GM21447 (cell line): ENCODE measurements around the gene INO80C.

Experiments
- ATAC-seq: cut with Tn5 transposase; IDR thresholded peaks from one replicate; pipeline ENCODE4 v1.9.1; 2021; ENCODE audit not compliant: unreplicated experiment

The INO80C gene

DNA sequence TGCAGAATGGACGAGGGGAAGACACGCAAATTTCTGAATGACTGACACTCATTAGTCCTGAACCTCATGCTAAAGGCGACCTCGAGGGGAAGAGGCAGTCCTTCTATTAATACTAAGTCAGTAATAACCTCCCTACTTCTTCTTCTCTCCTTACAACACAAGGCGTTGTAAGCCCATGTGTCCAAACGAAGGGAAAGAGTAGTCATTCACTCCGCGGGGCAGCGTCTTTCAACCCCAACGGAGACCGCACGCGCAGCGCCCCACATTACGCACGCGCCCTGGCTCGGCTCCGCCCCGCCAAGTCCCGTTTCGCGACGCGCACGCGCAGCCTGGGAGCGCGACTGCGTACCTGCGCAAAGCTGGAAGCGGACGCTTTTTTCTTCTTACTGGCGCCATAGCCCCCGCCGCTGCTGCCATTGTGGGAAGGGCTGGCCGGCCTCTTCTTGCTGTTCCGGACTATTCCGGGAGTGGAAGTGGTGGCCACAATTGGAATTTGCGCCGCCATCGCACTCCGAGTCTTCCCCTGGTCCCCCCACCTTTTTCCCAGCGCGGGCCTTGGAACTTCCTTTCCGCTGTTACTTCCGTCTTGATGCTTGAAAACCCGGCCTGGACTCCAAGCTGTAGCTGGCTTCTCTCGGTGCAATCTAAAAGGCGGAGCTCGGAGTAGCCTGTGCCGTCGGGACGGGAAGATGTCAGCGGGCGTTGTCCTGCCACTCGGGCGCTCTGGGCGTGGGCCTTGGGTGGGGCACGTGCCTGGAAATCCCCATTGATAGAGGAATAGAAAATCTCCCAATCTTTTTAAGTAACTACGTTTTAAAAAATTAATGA is at the start of gene INO80C:
TSS of gene INO80C (minus strand) at position 591 of the 828 bp plus-strand sequence. CDS start at position 505, 86 bp downstream.
- ATAC-seq, result peak; percentile 93

DNA sequence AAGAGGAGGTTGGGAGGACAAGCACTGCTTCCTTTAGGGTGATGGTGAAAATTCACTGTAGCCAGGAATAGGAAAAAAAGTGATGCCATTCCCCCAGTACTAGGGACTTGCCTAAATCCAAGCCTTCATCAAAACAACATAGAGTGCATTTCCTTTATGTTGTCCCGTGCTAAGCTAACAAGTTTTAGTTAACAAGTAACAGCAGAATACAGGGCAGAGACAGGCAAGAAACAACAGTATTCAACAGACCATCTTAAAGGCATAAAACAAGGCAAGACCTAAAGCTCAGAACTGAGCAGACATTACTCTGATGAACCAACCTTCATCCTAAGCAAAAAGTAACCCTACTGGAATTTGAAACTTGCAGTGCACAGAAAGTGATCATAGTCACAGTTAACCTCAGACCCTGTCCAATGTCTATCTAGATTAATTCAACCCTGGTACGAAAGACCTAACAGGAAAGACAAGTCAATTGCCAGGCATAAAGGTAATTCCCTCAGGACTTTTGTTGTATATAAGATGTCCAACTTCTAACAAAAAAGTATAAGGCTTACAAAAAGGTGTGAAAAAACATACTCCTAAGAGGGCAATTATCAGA is 49.3 kb upstream of the INO80C start:
- no peak for ATAC-seq

DNA sequence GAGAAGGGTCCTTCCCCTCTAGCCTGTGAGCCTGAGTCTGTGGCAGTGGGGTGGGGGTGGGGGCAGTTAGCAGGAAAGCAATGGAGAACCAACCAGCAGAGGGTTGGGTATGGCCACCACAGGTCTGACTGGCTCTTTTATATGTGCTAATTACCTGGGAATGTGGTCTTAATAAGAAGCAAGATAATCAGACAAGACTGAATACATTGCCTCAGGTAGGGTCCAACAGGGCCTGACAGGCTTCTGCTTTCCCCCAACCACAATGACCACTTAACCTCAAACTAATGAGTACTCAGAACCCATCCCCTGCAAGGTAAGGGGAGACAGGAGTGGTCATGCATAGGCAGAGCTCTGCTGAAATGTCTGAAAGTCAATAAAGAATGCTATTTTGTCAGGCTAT is 44.6 kb upstream of the INO80C start:
- ATAC-seq, result no peak

DNA sequence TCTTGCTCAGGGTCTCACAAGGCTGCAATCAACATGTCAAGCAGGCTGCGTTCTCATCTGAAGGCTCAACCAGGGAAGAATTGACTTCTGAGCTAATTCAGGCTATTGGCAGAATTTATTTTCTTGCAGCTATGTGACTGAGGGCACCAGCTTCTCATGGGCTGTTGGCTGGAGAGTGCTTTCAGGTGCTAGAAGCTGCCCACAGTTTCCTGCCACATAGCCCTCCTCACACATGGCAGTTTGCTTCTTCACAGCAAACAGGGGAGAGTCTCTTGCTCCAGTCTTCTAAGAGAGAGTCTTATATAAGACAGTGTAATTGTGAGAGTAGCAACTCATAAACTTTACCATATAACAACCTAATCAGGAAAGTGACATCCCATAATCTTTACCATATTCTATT is 37.5 kb upstream of the INO80C start:
- no peak for ATAC-seq

- ATAC-seq, result no peak
Measured at GRCh38 chr18:35533916-35534405, 36.2 kb upstream of the INO80C start.

- ATAC-seq, result no peak
Measured at GRCh38 chr18:35528749-35529274, 31.1 kb upstream of the INO80C start.

DNA sequence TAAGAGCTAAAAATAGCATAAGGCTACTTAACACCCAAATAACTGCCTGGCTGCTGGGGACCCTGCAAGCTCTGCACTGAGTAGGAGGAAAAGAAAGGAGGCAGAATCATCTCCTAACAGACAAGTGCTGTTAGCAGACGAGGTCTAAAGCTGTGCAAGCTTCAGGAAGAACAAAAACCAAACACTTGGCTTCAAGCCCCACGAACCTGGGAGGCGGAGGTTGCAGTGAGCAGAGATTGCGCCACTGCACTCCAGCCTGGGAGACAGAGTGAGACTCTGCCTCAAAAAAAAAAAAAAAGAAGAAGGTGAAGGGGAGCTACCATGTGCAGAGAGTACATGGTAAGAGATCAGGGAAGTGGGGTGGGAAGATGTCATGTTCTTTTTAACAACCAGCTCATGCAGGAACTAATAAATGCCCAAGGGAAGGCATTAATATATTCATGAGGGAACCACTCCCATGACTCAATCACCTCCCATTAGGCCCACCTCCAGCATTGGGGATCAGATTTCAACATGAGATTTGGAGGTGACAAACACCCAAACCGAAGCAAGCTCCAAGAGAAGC is 28.8 kb upstream of the INO80C start:
- ATAC-seq, result no peak

DNA sequence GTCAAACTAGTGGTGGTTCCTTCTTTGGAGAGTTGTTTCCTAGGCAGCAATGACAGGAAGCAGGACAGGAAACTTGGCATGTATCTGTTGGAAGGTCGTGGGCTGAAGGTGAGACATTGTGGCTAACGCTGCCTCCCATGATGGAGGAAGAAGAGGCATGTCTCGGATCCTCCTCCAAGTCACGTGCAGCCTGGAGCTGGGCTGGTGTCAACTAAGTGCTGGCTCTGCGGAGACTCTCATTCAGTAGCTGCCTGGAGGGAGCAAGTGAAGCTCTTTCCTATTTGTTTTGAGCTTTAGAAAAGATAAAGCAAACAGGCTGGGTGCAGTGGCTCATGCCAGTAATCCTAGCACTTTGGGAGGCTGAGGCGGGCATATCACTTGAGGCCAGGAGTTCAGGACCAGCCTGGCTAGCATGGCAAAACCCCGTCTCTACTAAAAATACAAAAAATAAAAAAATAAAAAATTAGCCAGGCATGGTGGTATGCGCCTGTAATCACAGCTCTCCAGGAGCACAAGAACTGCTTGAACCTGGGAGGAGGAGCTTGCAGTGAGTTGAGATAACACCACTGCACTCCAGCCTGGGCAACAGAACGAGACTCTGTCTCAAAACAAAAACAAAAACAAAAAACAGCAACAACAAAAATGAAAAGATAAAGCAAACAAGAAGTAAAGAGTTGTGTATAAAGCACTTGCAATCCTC is 28.2 kb upstream of the INO80C start:
- no peak for ATAC-seq

GRCh38 chr18:35524226-35524625 is 26.5 kb upstream of the INO80C start:
- ATAC-seq, result no peak

DNA sequence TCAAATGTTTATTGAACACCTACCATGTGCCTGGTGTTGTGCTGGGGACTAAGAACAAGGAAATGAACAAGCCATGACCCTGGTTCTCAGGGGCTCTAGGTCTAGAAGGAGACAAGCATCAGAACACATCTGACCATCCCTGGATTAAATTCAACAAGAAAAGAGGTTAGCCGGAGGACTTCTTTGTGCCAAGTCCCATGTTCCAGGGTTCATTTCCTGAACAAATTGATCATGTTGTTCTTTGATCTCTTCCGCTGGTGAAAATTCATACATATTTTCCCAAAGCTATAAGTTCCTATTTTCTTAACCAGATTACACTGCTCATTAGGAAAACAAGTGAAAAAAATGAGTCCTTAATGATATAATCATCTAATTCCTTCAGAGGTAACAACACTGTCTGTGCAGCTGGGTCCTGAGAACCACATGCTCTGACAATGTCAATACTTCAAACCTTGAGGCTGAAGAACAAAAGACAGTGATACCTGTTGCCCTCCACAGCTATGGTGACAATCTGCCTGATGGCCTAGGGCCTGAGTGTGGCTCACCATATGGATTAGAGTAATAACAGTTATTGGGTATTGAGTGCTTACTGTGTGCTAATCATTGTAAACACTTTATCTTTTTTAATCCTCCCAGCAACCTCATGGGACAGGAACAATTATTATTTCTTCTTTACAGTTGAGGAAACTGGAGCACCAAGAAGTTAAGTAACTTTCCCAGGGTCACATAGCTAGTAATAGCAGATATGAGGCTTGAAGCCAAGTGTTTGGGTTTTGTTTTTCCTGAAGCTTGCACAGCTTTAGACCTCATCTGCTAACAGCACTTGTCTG is 24.6 kb upstream of the INO80C start:
- no peak for ATAC-seq

DNA sequence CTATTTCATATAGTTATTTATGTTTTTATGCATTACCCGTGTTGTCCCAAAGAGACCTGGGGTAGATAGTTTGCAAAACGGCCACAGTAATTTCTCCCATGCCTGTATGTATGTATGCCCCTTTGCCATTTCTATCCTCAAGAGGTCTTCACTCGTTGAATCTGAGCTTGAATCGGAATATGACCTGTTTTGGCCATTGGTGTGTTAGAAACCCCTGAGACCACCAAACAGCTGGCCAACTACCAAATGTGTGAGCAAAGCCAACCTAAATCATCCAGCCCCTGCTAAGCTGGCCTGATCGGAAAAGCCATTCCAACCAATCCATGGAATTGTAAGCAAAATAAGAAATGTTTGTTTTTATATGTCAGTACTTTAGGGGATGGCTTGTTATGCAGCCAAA is 23.4 kb upstream of the INO80C start:
- ATAC-seq, result no peak

- ATAC-seq, result no peak
Measured at GRCh38 chr18:35519148-35519899, 21.6 kb upstream of the INO80C start.

DNA sequence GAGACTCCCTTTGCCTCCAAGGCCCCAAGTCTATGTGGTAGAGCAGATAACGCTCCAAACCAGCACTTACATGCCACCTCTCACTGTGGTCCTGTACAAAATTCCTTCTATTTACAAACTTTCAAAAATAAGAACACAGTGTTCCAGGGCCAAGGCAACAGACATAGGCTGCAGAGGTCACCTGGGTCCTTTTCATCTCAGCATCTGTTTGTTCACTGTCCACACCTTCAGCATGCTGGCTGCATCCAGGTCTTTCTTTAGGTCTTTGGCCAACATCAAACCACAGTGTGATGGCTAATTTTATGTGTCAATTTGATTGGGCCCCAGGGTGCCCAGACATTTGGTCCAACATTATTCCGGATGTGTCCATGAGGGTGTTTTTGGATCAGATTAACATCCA is 20.0 kb upstream of the INO80C start:
- ATAC-seq, result no peak

DNA sequence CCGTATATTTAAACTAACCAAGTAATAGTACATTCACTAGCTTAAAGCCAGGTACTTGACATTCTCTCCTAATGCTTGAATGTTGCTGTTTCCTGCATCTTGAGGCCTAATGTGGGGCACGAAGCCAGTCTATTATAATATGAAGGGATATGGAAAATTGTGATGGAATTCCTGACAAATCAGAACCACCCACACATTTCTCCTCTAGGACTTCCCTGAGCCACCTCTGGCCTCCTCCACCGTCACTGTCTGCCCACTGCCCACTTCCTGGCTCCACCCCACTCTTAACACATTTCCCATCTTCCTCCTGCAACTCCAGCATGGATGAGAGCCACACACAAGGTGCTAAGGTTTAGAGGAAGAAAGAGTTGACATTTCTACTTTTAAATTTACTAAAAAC is 19.0 kb upstream of the INO80C start:
- ATAC-seq, result no peak

GRCh38 chr18:35516351-35516750 is 18.6 kb upstream of the INO80C start:
- ATAC-seq, result no peak

DNA sequence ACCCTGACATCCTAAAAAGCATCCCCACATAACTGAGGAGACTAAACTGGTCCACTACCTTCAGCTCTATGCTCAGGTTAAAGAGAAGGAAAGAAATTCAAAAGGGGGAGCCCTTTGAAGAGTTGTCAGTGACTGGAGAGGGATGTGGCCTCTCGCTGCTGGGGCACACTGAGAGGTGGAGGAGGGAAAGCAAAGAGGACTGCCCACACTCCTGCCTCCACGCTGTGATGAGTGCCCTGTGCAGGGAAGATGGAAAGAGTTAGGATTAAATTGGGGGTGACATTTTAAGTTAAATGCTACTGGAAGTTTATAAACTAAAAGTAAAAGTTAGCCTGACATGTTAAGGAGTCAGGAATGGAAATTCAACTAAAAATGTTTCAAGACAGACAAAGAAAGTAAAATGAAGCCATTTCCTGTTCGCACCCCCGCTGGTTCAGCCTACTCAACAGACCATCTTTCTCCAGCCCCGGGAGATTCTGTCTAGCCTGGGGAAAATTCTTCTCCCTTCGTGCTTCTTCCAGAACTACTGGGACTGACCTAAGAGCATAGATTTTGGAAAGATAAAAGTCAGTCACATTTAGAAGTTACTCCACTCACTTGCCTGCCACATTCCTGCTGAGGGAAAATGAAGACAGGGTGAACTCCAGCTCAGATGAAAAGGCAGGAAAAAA is 17.8 kb upstream of the INO80C start:
- no peak for ATAC-seq

- no peak for ATAC-seq
Measured at GRCh38 chr18:35514752-35515459, 17.1 kb upstream of the INO80C start.

GRCh38 chr18:35514283-35514682 is 16.5 kb upstream of the INO80C start:
- ATAC-seq, result no peak
